Measurements from ENCODE around the gene TYSND1. TPM values are rescaled to one million over a fixed set of nuclear protein-coding genes. Genes with fewer than 3 reads are reported as not detected.

TYSND1 gene
- total and polyA plus RNA-seq, 2 of the 13 experiments (the other 11 are each of a cell fraction or from before 2014, with no cell fraction given) = 3.3 to 8.9 TPM

- TF ChIP-seq RERE (CRISPR knock-in tag; IDR thresholded peaks at IDR 0.05; ENCODE audit: low read depth) = peak; percentile 65; the same call in 1 of the 2 replicates
- TF ChIP-seq ZNF335 (CRISPR knock-in tag; IDR thresholded peaks at IDR 0.05) = no peak
- peak; percentile 91 for TF ChIP-seq RARA (CRISPR knock-in tag; IDR thresholded peaks at IDR 0.05)
- 0 out of 2 replicates have a peak, but pooled peaks have one; percentile 32 for TF ChIP-seq MBD4 (IDR thresholded peaks at IDR 0.05; ENCODE audit: borderline replicate concordance, low read length)
- no peak for TF ChIP-seq POGK (CRISPR knock-in tag; conservative IDR thresholded peaks at IDR 0.05)
- 0 out of 2 replicates have a peak, but pooled peaks have one; percentile 40 for TF ChIP-seq HOMEZ (CRISPR knock-in tag; IDR thresholded peaks at IDR 0.05; ENCODE audit: low read depth)
- no peak for TF ChIP-seq ZSCAN21 (CRISPR knock-in tag; IDR thresholded peaks at IDR 0.05; ENCODE audit: borderline replicate concordance)
- no peak for TF ChIP-seq NONO (IDR thresholded peaks at IDR 0.05)
- TF ChIP-seq NONO (CRISPR knock-in tag; conservative IDR thresholded peaks at IDR 0.05) = peak; percentile 57; the same call in 1 of the 2 replicates
- peak; percentile 57; the same call in 1 of the 2 replicates for TF ChIP-seq PITX1 (CRISPR knock-in tag; IDR thresholded peaks at IDR 0.05)
- TF ChIP-seq HDAC2 (CRISPR knock-in tag; IDR thresholded peaks at IDR 0.05) = peak; percentile 83
- no peak for TF ChIP-seq NKX3-1 (CRISPR knock-in tag; IDR thresholded peaks at IDR 0.05)
- TF ChIP-seq PCBP1 (IDR thresholded peaks at IDR 0.05; ENCODE audit: borderline replicate concordance, low read depth, low read length) = no peak
- no peak for TF ChIP-seq IKZF4 (CRISPR knock-in tag; IDR thresholded peaks at IDR 0.05; ENCODE audit: borderline replicate concordance, low read depth, not compliant biosample characterization)
- TF ChIP-seq ZNF503 (CRISPR knock-in tag; IDR thresholded peaks at IDR 0.05) = peak; percentile 64; the same call in 1 of the 2 replicates
- peak; percentile 40; the same call in 1 of the 2 replicates for TF ChIP-seq CBX5 (CRISPR knock-in tag; IDR thresholded peaks at IDR 0.05; ENCODE audit: borderline replicate concordance)
- TF ChIP-seq ZBTB20 (CRISPR knock-in tag; IDR thresholded peaks at IDR 0.05; ENCODE audit: borderline replicate concordance, low read depth) = peak; percentile 85; the same call in 1 of the 2 replicates
- TF ChIP-seq HBP1 (CRISPR knock-in tag; IDR thresholded peaks at IDR 0.05; ENCODE audit: low read depth) = no peak
Observed at GRCh38 chr10:70090951-70091350, 55.5 kb downstream of the TYSND1 start (continued).

All from HepG2 (cell line).